HuH-7.5 (cell line): Measurements from ENCODE around the gene GFOD2.
A peak's percentile ranks its signal among the peaks of the same experiment; 100 is the strongest.

Source experiments
- DNase-seq: peaks from one replicate; pipeline ENCODE4 v3.0.0; 2011; ENCODE audit warnings: low spot score

The GFOD2 gene

DNA sequence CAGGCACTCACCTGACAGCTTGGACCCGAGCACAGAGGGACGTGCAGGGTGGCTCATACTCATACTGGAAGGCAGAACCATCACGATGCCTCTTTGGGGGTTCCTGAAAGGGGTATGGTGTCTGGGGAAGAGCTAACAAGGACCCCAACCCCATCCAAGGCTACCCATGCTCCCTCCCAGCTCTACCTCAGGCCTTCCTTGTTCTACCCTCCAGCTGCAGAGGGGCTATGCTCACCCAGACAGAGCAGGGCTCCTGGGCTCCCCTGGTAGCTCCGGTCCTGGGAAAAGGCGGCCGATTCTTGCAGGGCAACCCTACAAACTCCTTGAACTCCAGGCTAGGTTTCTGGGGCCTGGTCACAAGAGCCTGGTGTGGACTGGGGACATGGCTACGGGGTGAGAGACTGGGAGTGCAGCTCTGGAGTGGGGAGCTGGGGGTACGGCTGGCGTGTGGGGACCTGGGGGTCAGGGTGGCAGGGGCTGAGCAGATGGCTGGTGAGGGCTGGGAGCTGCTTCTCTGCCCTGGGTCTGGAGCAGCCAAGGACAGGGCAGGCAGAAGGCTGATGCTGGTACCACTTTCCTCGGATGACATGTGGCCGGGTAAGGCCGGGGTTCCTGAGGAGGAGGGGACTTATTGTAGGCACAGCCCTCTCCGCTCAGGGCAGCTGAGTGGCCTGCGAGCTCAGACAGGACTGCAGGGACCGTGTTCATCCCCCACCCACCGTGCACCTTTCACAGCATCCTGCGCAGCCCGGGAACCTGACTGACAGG, 61.2 kb downstream of the GFOD2 start:
- DNase-seq, result no peak

DNA sequence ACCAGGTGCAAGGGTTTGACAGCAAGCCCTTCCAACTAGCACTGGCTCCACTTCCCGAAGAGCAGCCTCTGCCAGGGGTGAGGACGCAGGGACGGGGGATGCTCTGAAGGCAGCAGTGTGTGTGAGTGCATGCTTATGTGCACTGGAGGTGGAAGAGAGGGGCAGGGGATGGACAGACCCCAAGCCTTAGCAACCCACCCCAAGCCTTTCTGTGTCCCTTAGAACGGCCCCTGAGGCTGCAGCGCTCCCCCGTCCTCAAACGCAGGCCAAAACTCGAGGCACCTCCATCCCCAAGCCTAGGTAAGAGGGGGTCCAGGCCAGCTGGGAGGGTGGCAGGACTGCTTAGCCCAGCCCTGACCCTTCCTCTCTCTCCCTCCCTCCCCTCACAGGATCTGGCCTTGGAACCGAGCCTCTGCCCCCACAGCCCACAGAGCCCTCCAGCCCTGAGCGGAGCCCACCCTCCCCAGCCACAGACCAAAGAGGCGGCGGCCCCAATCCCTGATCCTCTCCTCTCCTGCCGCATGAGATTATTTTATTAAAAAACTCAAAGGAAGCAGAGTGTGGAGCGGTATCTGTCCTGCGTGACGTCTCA, 62.0 kb downstream of the GFOD2 start:
- no peak for DNase-seq

DNA sequence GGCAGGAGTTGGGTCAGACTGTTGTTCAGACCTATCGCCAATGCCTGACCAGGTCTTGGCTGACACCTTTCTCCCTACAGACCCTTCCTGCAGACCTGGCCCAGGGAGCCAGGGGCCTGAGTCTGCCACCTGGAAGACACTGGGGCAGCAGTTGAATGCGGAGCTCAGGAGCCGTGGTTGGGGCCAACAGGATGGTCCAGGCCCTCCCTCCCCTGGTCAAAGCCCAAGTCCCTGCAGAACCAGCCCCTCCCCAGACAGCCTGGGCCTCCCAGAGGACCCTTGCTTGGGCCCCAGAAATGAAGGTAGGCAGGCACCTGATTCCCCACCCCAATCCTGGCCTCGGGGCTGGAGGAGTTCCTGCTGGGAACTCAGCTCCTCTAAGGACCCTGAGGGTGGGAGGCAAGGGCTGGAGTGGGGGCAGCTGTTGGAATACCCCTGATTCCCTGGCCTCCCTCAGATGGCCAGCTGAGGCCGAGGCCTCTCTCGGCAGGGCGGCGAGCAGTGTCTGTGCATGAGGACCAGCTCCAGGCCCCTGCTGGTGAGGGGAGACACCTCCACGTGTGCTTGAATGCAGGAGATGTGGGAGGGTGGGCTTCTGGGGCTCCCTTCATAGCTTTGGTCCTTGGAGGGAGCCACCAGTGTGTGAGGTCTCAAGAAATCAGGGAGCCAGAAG, 62.6 kb downstream of the GFOD2 start:
- no peak for DNase-seq

DNA sequence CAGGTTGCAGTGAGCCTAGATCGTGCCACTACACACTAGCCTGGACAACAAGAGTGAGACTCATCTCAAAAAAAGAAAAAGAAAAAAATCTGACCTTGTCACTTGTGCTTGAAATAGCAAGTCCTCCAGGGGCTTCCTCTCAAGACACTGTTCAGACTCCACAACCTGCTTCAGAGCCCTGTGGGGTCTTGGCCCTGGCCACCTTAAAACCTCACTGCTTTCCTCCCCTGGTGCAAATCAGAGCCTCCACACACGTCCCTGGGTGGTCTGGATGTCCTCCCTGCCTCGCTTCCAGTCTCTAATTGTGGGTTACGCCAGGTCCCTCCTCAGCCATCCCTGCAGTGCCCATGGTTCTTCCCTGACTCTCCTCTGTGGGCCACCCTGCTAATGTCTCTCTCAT, 63.8 kb downstream of the GFOD2 start:
- no peak for DNase-seq

GRCh38 chr16:67654403-67654911, 64.7 kb downstream of the GFOD2 start:
- DNase-seq, result no peak

DNA sequence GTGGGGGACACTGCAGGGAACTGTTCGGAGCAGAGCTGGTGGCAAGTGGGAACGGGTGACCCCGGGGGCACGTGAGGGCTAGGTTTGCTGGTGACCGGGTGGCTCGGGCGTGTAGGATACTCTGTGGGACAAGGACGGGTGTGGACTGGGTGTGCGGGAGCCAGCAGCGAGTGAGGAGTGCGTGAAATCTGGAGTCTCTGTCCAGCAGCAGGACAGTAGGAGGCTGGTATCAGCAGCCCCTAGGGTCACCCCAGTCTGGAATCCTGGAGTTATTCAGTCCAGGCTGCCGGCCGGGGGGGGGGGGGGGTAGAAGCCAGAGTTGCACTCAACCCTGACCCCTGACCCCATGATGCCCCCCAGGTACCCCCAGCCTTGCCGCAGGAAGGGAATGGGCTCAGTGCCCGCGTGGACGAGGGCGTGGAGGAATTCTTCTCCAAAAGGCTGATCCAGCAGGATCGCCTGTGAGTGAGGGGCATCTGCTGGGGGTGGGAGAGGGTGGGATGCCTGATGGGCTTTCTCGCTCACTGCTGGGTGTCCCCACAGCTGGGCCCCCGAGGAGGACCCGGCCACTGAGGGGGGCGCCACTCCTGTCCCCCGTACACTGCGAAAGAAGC, 65.2 kb downstream of the GFOD2 start:
- peak; percentile 75 for DNase-seq

DNA sequence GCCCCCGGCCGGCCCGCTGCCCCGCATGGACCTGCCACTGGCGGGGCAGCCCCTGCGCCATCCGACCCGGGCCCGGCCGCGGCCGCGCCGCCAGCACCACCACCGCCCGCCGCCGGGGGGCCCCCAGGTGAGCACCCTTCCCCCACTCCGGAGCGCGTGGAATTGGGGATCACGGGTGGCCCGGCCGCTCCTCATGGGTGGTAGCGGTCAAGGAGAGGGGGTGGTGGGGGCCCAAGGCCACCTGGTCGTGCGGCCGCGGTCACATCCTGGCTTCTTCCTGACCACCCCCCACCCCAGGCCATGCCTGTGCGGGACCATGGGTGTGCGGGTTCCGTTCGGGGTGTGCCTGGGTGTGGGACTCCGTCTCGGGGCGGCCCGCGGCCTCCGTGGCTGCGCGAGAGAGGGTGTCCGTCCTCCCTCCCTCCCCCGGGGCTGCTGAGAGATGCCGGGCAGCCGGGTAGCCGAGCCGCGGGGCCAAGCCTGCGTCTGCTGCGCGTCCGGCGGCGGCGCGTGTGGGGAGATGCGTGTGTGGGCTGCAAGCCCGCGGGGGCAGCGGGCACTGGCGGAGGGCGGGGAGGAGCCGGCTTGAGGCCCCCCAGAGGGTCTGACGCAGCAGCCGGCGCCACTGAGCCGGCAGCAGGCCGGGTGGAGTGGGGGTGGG, 65.9 kb downstream of the GFOD2 start:
- peak; percentile 79 for DNase-seq

GRCh38 chr16:67652578-67653127, 66.5 kb downstream of the GFOD2 start:
- peak; percentile 98 for DNase-seq

- peak; percentile 28 for DNase-seq
These were observed 67.3 kb downstream of the GFOD2 start for GRCh38 chr16:67651847-67652246.

DNA sequence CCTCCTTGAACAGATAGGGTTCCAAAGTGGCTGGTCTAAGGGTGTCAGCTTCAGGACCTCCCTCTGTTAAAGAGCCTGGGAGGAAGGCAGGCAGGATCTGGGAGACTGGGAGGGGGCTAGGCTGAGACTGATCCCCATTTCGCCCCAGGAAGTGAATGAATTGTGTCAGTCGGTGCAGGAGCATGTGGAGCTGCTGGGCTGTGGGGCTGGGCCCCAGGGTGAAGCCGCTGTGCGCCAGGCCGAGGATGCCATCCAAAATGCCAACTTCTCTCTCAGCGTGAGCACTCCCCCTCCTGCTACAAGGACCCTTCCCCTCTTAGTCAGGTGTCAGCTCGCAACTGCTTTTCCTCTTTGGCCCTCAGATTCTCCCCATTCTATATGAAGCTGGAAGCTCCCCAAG, 68.1 kb downstream of the GFOD2 start:
- DNase-seq, result peak; percentile 20

DNA sequence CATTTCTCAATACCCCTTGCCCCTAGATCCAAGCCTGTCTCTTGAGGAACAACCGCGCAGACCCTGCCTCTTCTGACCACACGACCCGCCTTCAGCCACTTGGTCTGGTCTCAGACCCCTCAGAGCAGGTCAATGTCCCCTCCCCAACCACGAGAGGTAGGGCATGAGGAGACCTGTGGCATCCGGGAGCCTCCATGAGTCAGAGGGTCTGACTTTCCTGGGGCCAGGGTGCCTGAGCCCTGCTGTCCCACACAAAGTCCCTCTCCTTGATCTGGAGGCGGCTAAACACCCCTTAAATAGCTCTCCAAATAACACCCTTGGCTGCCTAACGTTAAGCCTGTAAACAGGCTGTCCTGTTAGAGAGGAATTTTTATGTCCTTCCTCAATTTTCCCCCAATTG, 69.1 kb downstream of the GFOD2 start:
- DNase-seq, result no peak

- no peak for DNase-seq
These were observed 69.6 kb downstream of the GFOD2 start for GRCh38 chr16:67649494-67649931.

DNA sequence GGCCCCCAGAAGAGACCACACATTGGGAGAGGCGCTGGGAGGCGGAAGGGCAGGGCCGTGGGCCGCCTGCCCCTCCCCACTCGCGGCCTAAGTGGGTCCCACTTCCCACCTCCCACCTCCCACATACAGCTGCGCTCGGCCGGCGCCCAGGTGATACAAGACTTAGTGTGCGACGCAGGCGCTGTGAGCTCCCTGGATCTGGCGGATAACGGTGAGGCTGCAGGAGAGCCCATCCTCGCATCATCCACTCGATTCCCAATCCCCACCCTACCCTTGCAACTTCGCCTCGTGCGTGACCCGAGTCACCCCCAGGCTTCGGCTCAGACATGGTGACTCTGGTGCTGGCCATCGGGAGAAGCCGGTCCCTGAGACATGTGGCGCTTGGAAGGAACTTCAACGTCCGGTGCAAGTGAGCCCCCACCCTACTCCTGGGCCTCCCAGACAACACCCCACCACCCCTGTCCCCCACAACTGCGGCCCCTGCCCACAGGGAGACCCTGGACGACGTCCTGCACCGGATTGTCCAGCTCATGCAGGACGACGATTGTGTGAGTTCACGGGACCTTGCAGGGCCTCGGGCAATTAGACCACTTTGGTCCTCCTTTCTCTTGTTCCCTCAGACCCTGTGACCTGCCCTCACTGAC, 70.2 kb downstream of the GFOD2 start:
- peak; percentile 43 for DNase-seq

GRCh38 chr16:67648088-67648763, 70.9 kb downstream of the GFOD2 start:
- DNase-seq, result peak; percentile 34

GRCh38 chr16:67647681-67648080, 71.4 kb downstream of the GFOD2 start:
- no peak for DNase-seq

DNA sequence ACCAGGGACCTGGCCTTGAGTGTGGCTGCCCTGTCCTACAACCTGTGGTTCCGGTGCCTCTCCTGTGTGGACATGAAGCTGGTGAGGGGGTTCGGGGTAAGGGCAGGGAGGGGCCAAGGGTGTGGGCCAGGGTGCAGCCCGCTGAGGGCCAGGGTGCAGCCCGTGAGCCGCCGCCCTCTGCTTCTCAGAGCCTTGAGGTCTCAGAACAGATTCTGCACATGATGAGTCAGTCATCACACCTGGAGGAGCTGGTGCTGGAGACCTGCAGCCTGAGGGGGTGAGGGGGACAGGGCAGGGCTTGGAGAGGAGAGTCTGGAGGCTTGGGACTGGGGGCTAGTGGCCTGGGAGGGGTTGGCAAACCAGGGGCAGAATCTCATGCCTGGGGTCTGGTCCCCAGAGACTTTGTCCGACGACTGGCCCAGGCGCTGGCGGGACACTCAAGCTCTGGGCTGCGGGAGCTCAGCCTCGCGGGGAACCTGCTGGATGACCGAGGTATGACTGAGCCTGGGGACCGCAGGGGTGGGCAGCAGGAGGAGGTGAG, 71.9 kb downstream of the GFOD2 start:
- DNase-seq, result peak; percentile 22

GRCh38 chr16:67645397-67646121, 73.6 kb downstream of the GFOD2 start:
- DNase-seq, result peak; percentile 19

- DNase-seq, result no peak
These were observed 75.1 kb downstream of the GFOD2 start for GRCh38 chr16:67644038-67644437.
